Endothelial cell of umbilical vein (primary cell): ENCODE data around the gene FBXW9. TPM values are rescaled to one million over a fixed set of nuclear protein-coding genes. Genes with fewer than 3 reads are reported as not detected.

ENCODE experiments used
- BruUV-seq: library from RNA; stranded (reverse); fragments of 400-500 nt; replicated peaks from 2 replicates; lab custom pipeline; 2021; lab: Mats Ljungman, UMichigan
- CTCF ChIA-PET: fragments of 300-600, 350-600 bp; sonication (Branson Sonifier 250); formaldehyde crosslinking; loops from one replicate; lab custom pipeline; 2021; ENCODE audit warnings: antibody characterized with exemption, inconsistent platforms; lab: Charles Lee
- POLR2A ChIA-PET: fragments of 300-600, 350-600 bp; sonication (Branson Sonifier 250); formaldehyde crosslinking; loops from one replicate; lab custom pipeline; 2021; ENCODE audit warnings: antibody characterized with exemption, inconsistent platforms; lab: Charles Lee
- DNase-seq: peaks from one replicate; pipeline ENCODE4 v3.0.0-alpha.2; 2011; ENCODE audit warnings: low read depth, low spot score
- FAIRE-seq: peaks from 2 replicates; lab custom pipeline; 2011; peaks lifted over from hg19 to GRCh38; lab: Jason Lieb, UNC
- H2AFZ ChIP-seq: 2 replicates; pipeline ENCODE4 v1.6.0; 2012; ENCODE audit warnings: low read depth, low read length, control low read depth, inconsistent platforms
- H3K27ac ChIP-seq: 2 replicates; pipeline ENCODE4 v1.5.1; 2011; ENCODE audit warnings: low read depth, mild to moderate bottlenecking, control low read depth, low read length, moderate library complexity; ENCODE audit not compliant: insufficient read depth
- H3K27me3 ChIP-seq, 2 experiments: 2 replicates each; pipeline versions ENCODE4 v1.6.0 to v1.6.1; 2011; ENCODE audit warnings: low read length in 2 of 2, mixed read lengths in 1 of 2; ENCODE audit not compliant: control insufficient read depth in 2 of 2, insufficient read depth in 2 of 2
- H3K36me3 ChIP-seq, 2 experiments: 2 replicates in 1 of 2; 3 replicates in 1 of 2; pipeline ENCODE4 v1.5.1; 2011; ENCODE audit warnings: low read length in 2 of 2, mild to moderate bottlenecking in 1 of 2, moderate library complexity in 1 of 2; ENCODE audit not compliant: control insufficient read depth in 2 of 2, insufficient read depth in 2 of 2; ENCODE audit errors: extremely low read depth in 1 of 2
- H3K4me1 ChIP-seq: 3 replicates; pipeline ENCODE4 v1.5.1; 2011; ENCODE audit warnings: mild to moderate bottlenecking, low read length; ENCODE audit not compliant: control insufficient read depth, insufficient read depth; ENCODE audit errors: extremely low read depth
- H3K4me2 ChIP-seq: 2 replicates; pipeline ENCODE4 v1.6.1; 2011; ENCODE audit warnings: low read length, control low read depth, mixed read lengths; ENCODE audit not compliant: insufficient read depth
- H3K4me3 ChIP-seq, 3 experiments: fragments of 200-600 bp in 1 of 3; sonication (generic), shearing (Covaris generic) in 1 of 3; replicated peaks in 1 of 3; 2 replicates each; pipeline ENCODE4 v1.5.1; 2011 to 2016; ENCODE audit warnings: control low read depth in 3 of 3, low read length in 3 of 3, mild to moderate bottlenecking in 2 of 3, inconsistent platforms in 1 of 3, low read depth in 1 of 3, moderate library complexity in 1 of 3; ENCODE audit not compliant: insufficient read depth in 1 of 3
- H3K79me2 ChIP-seq: 2 replicates; pipeline ENCODE4 v1.6.0; 2012; ENCODE audit warnings: low read length, inconsistent platforms; ENCODE audit not compliant: control insufficient read depth, insufficient read depth
- H3K9ac ChIP-seq: replicated peaks from 2 replicates; pipeline ENCODE3; 2011; ENCODE audit warnings: low read length, control low read depth; ENCODE audit not compliant: insufficient read depth; ENCODE audit errors: extremely low read depth
- H3K9me1 ChIP-seq: replicated peaks from 3 replicates; pipeline ENCODE4 v1.6.0; 2011; ENCODE audit warnings: mild to moderate bottlenecking, low read length; ENCODE audit not compliant: control insufficient read depth, insufficient read depth; ENCODE audit errors: extremely low read depth
- H3K9me3 ChIP-seq: replicated peaks from 2 replicates; pipeline ENCODE4 v1.5.1; 2012; ENCODE audit warnings: low read length, inconsistent platforms; ENCODE audit not compliant: control insufficient read depth, insufficient read depth
- H4K20me1 ChIP-seq: replicated peaks from 2 replicates; pipeline ENCODE3; 2011; ENCODE audit warnings: mild to moderate bottlenecking, low read length; ENCODE audit not compliant: control insufficient read depth, insufficient read depth; ENCODE audit errors: extremely low read depth
- CTCF ChIP-seq, 2 donors: IDR thresholded peaks; 1 replicate in 1 of 2; 2 replicates in 1 of 2; pipeline ENCODE4 v1.5.1; 2011; ENCODE audit warnings: low read length in 2 of 2, mild to moderate bottlenecking in 2 of 2, moderate library complexity in 2 of 2, control low read depth in 1 of 2, inconsistent platforms in 1 of 2, low read depth in 1 of 2; ENCODE audit not compliant: insufficient read depth in 1 of 2; ENCODE audit errors: extremely low read depth in 1 of 2
- EZH2 ChIP-seq: IDR thresholded peaks from 2 replicates; pipeline ENCODE4 v1.6.1; 2012; ENCODE audit warnings: borderline replicate concordance, low read depth, mild to moderate bottlenecking, moderate library complexity, low read length, inconsistent platforms; ENCODE audit not compliant: severe bottlenecking
- FOS ChIP-seq: IDR thresholded peaks from 2 replicates; pipeline ENCODE4 v1.6.1; 2011; ENCODE audit warnings: mild to moderate bottlenecking, low read length, moderate library complexity, borderline replicate concordance; ENCODE audit not compliant: insufficient read depth
- GATA2 ChIP-seq: IDR thresholded peaks from 2 replicates; pipeline ENCODE4 v1.7.0; 2011; ENCODE audit warnings: low read depth, mild to moderate bottlenecking, moderate library complexity, mixed read lengths, low read length; ENCODE audit not compliant: insufficient read length, insufficient read depth
- JUN ChIP-seq: IDR thresholded peaks from 2 replicates; pipeline ENCODE4 v1.6.1; 2011; ENCODE audit warnings: borderline replicate concordance, low read depth; ENCODE audit not compliant: insufficient read length, insufficient read depth
- MAX ChIP-seq: IDR thresholded peaks from 2 replicates; pipeline ENCODE4 v1.6.1; 2011; ENCODE audit not compliant: insufficient read depth, insufficient read length
- MYC ChIP-seq: IDR thresholded peaks from one replicate; pipeline ENCODE4 v1.6.1; 2011; ENCODE audit warnings: mild to moderate bottlenecking, low read depth, low read length
- POLR2A ChIP-seq: IDR thresholded peaks from 2 replicates; pipeline ENCODE4 v1.6.1; 2012; ENCODE audit warnings: low read depth, mild to moderate bottlenecking, control low read depth, low read length
- POLR2AphosphoS5 ChIP-seq: IDR thresholded peaks from 2 replicates; pipeline ENCODE4 v1.6.1; 2012; ENCODE audit warnings: low read depth, mild to moderate bottlenecking, control low read depth, low read length, moderate library complexity; ENCODE audit not compliant: insufficient read depth
- dilution Hi-C: fragments of 300-500 bp; cut with MboI; formaldehyde crosslinking; loops from one replicate; pipeline ENCODE4 v1.15.0; 2019; ENCODE audit warnings: low sequenced_read_pairs; ENCODE audit not compliant: extremely low pct_ligation_motif_present
- intact Hi-C: fragments of 100-400 bp; cut with micrococcal nuclease; formaldehyde crosslinking; loops from one replicate; pipeline ENCODE4 v1.10.0; 2022
- polyA plus RNA-seq, 4 experiments: library from polyadenylated mRNA; depleted of rRNA in 3 of 4; stranded (reverse) in 3 of 4; unstranded in 1 of 4; fragments of >200 nt; gene quantifications; 2 replicates each; pipeline versions ENCODE4 v1.2.1 to v1.2.3, GENCODE V29; 2011 to 2012; ENCODE audit warnings: missing spikeins in 1 of 4
- total RNA-seq: library from RNA; stranded (reverse); gene quantifications from 2 replicates; pipeline ENCODE4 v1.2.3, GENCODE V29; 2021

FBXW9 gene
- total and polyA plus RNA-seq, 2 donors (not counting 3 experiments of a cell fraction or from before 2014, with no cell fraction given): 12.4 to 19.3 TPM

GRCh38 chr19:12745166-12745897, 48.9 kb upstream of the FBXW9 start:
- Histone ChIP-seq H3K36me3 (peaks cover 0 to 23% of the 10 kb centered on the region in 2 experiments), H3K27ac (no peak overlapping the region), H3K4me3 (no peak overlapping the region), H3K9ac (no peak overlapping the region), H2AFZ (no peak overlapping the region), H3K9me3 (no peaks in the 10 kb centered on the region), H3K4me2 (no peak overlapping the region), H3K9me1 (no peaks in the 10 kb centered on the region), H3K79me2 (no peaks in the 10 kb centered on the region), H3K4me1 (peaks cover 2% of the 10 kb centered on the region), H4K20me1 (no peaks in the 10 kb centered on the region), H3K27me3 (no peaks in the 10 kb centered on the region)
- TF ChIP-seq POLR2A: no peak
- no peak for TF ChIP-seq FOS
- no peak for TF ChIP-seq CTCF (IDR thresholded peaks at IDR 0.05; ENCODE audit: extremely low read depth in 1 of 2, insufficient read depth in 1 of 2, low read depth in 1 of 2, low read length in 2 of 2)
- no peak for TF ChIP-seq EZH2
- TF ChIP-seq GATA2: no peak
- no peak for TF ChIP-seq MAX
- TF ChIP-seq JUN: no peak
- no peak for TF ChIP-seq POLR2AphosphoS5
- no peak for TF ChIP-seq MYC
- intact Hi-C loops: no loop called here
- FAIRE-seq: no peak
- DNase-seq: no peak
- CTCF ChIA-PET: interaction anchor here (1.6 kb wide), 1 partner anchor 15 kb away, joined by 5 read pairs; no protein-coding TSS in a partner anchor
- dilution Hi-C loops: no loop called here
- BruUV-seq: no TSS peak
- POLR2A ChIA-PET: no interaction called here
